KOPT-K1 (cell line): ENCODE results near the gene CEBPA.

Source experiments
- H3K27ac ChIP-seq: fragments of 200-600 bp; sonication (generic); 2 replicates; pipeline ENCODE4 v1.5.1; 2016; ENCODE audit warnings: antibody characterized with exemption, mild to moderate bottlenecking, low read depth, low read length; ENCODE audit not compliant: poor library complexity, severe bottlenecking
- H3K36me3 ChIP-seq: fragments of 200-600 bp; sonication (generic); 2 replicates; pipeline ENCODE4 v1.5.1; 2017; ENCODE audit warnings: antibody characterized with exemption, mild to moderate bottlenecking, low read length, moderate library complexity; ENCODE audit not compliant: insufficient read depth
- H3K9me3 ChIP-seq: fragments of 200-600 bp; sonication (generic); 2 replicates; pipeline ENCODE4 v1.5.1; 2017; ENCODE audit warnings: antibody characterized with exemption, low read length, mild to moderate bottlenecking; ENCODE audit not compliant: insufficient read depth, poor library complexity, severe bottlenecking

Gene CEBPA

GRCh38 chr19:33302175-33302973 lies at the start of gene CEBPA:
CEBPA (minus strand) TSS chr19:33302534; CDS start chr19:33302414, 120 bp downstream.
- Histone ChIP-seq H3K27ac (no peak within 1 kb of the TSS), H3K36me3 (no peaks in the 10 kb centered on the region), H3K9me3 (no peaks in the 10 kb centered on the region)

DNA sequence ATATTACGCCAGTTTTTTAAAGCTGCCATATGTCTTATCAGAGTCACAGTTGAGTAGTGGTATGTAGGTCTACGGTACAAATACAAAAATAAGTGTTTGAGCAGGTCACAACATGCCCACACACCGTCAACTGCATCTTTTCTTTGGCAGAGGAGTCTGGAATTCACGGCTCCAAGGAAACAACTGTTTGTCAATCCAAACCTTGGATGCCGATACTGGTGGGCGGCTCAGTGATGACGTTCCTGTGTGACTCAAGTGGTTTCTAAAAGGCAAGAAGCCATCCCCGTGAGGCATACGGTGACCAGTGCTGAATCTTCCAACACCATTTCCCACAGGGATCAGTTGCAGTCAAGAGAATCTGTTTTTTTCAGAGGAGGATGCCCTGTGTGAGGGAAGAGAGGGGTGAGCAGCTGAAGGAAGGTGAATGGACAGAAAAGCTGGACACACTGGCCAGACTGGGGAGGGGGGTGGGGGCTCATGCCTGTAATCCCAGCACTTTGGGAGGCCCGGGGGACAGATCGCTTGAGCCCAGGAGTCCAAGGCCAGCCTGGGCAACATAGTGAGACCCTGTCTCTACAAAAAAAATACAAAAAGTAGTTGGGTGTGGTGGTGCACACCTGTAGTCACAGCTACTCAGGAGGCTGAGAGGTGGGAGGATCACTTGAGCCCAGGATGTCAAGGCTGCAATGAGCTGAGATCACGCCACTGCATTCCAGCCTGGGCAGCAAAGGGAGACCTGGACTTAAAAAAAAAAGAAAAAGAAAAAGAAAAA lies 48.4 kb upstream of the CEBPA start:
- H3K9me3 ChIP-seq: peaks cover 5% of the 10 kb centered on the region
- H3K27ac ChIP-seq: no peak overlapping the region
- no peaks in the 10 kb centered on the region for H3K36me3 ChIP-seq

- H3K36me3 ChIP-seq: no peaks in the 10 kb centered on the region
- H3K9me3 ChIP-seq: no peaks in the 10 kb centered on the region
- H3K27ac ChIP-seq: no peak overlapping the region
Measured at GRCh38 chr19:33349319-33350289, 47.3 kb upstream of the CEBPA start.

- Histone ChIP-seq H3K27ac (no peak overlapping the region), H3K9me3 (no peaks in the 10 kb centered on the region), H3K36me3 (no peaks in the 10 kb centered on the region)
Measured at GRCh38 chr19:33348301-33349010, 46.1 kb upstream of the CEBPA start.

DNA sequence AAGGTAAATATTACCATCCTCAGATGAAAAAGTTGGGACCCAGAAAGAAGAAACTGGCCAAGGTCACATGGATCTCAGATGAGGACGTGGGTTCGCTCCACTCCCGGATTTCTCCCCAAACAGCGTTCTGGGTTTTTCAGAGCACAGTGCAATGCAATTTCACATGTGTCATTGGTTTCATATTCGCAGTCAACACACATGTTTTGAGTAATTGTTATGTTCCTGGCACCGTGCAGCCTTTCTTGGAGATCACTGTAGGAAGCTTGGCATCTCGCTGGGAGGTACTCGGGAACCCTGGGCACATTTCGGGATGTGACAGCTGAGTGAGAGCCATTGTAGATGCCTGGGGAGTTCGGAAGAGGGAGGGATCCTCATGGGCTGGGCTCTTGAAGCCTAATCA lies 45.0 kb upstream of the CEBPA start:
- no peaks in the 10 kb centered on the region for H3K9me3 ChIP-seq
- H3K36me3 ChIP-seq: no peaks in the 10 kb centered on the region
- H3K27ac ChIP-seq: no peak overlapping the region

- H3K27ac ChIP-seq: no peak overlapping the region
- no peaks in the 10 kb centered on the region for H3K9me3 ChIP-seq
- no peaks in the 10 kb centered on the region for H3K36me3 ChIP-seq
Measured at GRCh38 chr19:33346665-33347064, 44.3 kb upstream of the CEBPA start.

DNA sequence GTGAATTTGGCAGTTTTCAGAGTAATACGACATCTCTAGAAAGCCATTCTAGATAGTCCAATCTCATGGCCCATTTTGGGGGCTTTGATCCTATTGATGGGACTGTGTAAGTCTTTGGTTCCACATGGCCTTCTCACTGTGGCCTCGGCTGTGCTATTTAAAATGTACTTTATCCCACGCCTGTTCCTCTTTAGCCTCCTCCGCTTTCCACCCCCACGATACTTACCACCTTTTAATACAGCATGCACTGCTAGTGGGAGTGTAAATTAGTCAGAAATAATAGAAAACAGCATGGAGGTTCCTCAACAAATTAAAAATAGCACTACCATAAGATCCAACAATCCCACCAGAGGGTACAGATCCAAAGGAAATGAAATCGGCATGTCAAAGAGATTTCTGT lies 42.8 kb upstream of the CEBPA start:
- Histone ChIP-seq H3K27ac (no peak overlapping the region), H3K36me3 (no peaks in the 10 kb centered on the region), H3K9me3 (no peaks in the 10 kb centered on the region)

GRCh38 chr19:33344573-33344925 lies 42.2 kb upstream of the CEBPA start:
- Histone ChIP-seq H3K27ac (no peak overlapping the region), H3K9me3 (no peaks in the 10 kb centered on the region), H3K36me3 (no peaks in the 10 kb centered on the region)

DNA sequence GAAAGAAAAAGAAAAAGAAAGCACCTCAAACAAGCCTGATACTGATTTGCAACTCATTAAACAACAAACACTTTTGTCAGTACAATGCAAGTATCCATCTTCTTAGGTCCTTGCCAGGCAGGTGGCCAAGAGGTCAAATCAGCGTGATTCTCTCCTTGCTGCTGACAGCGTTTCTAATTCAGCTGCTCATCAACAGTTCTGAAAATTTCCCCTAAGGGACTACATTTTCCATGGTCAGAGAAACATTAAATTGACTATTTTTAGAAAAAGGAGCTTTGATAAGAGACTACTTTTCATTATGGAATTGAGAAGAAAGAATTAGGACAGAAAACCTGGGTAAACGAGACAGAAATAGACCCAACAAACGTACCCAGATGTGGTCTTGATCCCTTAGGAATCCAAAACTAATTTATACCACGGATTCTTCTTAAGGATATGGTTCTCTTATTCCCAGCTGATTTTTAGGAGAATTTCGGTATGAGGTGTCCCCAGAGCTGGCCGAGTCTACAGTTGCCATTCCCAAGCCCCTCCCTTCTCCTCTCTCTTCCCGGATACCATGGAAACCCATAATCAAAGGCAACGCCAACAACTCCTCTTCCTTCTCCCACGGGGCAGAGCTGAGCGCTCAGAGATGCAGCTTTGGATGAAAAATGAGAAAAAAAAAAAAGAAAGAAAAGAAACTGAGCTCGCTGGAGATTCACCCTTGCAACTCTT lies 41.7 kb upstream of the CEBPA start:
- Histone ChIP-seq H3K36me3 (no peaks in the 10 kb centered on the region), H3K27ac (no peak overlapping the region), H3K9me3 (no peaks in the 10 kb centered on the region)

GRCh38 chr19:33343301-33343700 lies 41.0 kb upstream of the CEBPA start:
- H3K9me3 ChIP-seq: no peaks in the 10 kb centered on the region
- no peak overlapping the region for H3K27ac ChIP-seq
- H3K36me3 ChIP-seq: no peaks in the 10 kb centered on the region

- Histone ChIP-seq H3K9me3 (no peaks in the 10 kb centered on the region), H3K27ac (no peak overlapping the region), H3K36me3 (no peaks in the 10 kb centered on the region)
Measured at GRCh38 chr19:33340991-33341390, 38.7 kb upstream of the CEBPA start.

DNA sequence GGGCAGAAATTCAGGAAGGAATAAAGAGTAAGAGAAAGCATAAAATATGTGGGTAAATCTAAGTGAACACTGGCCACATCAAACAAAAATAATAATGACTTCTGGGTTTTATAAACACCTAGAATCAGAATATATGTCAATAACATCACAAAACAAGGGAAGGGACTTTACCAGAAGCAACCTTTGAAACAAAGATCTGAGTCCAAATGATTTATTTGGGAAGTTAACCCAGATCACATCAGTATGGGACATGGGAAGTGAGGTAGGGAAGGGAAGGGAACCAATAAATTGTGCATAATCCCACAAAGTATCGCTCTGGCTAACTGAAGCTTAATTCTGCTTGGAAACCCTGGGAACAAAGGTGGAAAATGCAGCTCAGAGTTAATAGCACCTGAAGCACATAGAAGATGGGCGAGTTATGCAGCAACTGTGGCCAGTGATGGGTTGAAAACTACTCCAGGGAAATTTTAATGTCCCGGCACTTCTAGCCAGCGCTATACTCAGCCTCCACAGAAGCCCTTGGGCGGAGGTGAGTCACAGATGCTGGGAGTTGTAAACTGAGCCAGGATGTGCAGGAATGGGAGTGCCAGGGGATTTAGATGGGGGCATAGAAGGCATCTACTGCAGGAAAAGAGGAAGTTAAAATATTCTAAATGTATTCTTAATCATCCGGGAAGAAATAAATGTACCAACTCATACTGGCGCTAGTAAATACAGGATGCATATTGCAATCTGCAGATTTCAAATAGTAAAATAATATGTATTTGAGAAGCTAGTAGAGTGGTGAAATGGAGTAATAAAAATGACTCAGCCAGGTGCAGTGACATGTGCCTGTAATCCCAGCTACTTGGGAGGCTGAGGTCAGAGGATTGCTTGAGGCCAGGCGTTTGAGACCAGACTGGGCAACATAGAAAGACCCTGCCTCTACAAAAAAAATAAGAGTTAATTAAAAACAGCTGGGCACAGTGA lies 37.0 kb upstream of the CEBPA start:
- H3K27ac ChIP-seq: no peak overlapping the region
- no peaks in the 10 kb centered on the region for H3K36me3 ChIP-seq
- no peaks in the 10 kb centered on the region for H3K9me3 ChIP-seq

DNA sequence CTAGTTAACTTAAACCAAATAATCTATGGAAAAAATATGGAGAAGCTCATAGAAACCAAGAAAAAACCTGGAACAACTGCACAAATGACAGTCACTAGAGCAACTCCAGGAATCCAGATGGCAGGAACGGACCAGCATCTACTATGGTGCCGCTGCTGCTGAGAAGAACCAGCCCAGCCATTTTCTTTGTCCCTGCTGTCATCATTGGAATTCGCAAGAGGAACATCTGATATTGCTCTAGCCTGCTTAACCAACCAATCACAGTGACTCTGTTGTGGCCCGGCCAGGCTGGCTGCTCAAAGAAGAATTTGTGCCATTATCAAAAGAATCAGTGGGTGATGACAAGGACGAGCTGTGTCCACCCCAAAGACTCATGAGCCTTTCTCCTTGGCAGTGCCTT lies 33.1 kb upstream of the CEBPA start:
- H3K9me3 ChIP-seq: no peaks in the 10 kb centered on the region
- no peaks in the 10 kb centered on the region for H3K36me3 ChIP-seq
- no peak overlapping the region for H3K27ac ChIP-seq
